AG09309 (cell line): ENCODE results near the gene FMNL2.

ENCODE experiments used
- DNase-seq: peaks from one replicate; pipeline ENCODE4 v3.0.0-alpha.2; 2010; ENCODE audit warnings: low read depth
- H3K4me3 ChIP-seq: 2 replicates; pipeline ENCODE4 v1.5.1; 2011; ENCODE audit warnings: mild to moderate bottlenecking, low read depth, low read length, moderate library complexity; ENCODE audit not compliant: control insufficient read depth
- TF ChIP-seq, protein P1 (sequence below): IDR thresholded peaks from 2 replicates; pipeline ENCODE4 v1.5.1; 2011; ENCODE audit warnings: mild to moderate bottlenecking, low read depth, low read length, inconsistent platforms; ENCODE audit not compliant: insufficient read depth, control insufficient read depth; ENCODE audit errors: missing control alignments

Gene FMNL2

DNA sequence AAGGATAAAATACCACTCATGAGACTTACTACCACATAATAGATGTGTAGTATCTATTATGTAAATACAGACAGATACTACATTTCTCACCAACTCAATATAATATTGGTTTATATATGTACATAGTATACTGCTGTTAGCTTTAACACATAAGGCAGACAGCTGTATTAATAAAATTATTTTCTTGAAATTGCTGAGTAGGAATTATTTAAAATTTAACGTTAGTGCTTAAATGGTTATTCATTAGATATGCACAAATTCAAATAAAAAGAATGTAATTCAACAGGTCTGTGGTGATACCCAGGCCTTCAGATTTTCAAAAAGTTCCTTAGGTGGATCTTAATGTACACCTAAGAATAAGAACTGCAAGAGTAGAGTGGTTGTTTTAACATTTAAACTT lies 323.2 kb downstream of the FMNL2 start:
- DNase-seq, result no peak
- TF ChIP-seq, protein P1, sequence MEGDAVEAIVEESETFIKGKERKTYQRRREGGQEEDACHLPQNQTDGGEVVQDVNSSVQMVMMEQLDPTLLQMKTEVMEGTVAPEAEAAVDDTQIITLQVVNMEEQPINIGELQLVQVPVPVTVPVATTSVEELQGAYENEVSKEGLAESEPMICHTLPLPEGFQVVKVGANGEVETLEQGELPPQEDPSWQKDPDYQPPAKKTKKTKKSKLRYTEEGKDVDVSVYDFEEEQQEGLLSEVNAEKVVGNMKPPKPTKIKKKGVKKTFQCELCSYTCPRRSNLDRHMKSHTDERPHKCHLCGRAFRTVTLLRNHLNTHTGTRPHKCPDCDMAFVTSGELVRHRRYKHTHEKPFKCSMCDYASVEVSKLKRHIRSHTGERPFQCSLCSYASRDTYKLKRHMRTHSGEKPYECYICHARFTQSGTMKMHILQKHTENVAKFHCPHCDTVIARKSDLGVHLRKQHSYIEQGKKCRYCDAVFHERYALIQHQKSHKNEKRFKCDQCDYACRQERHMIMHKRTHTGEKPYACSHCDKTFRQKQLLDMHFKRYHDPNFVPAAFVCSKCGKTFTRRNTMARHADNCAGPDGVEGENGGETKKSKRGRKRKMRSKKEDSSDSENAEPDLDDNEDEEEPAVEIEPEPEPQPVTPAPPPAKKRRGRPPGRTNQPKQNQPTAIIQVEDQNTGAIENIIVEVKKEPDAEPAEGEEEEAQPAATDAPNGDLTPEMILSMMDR, result no peak
- no peak overlapping the region for H3K4me3 ChIP-seq

DNA sequence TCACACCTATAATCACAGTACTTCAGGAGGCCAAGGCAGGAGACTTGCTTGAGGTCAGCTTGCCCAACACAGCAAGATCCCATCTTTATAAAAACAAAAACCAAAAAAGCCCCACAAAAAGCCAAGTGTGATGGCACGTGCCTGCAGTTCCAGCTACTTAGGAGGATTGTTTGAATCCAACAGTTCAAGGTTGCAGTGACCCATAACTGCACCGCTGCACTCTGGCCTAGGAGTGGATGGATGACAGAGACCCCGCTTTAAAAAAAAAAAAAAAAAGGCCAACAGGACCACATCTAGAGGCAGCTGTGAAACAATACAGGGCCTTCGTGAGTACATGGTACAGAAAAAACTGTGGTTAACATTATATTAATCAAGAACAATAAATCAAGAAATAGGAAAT lies 326.1 kb downstream of the FMNL2 start:
- no peak overlapping the region for H3K4me3 ChIP-seq
- TF ChIP-seq, protein P1, result no peak
- no peak for DNase-seq

DNA sequence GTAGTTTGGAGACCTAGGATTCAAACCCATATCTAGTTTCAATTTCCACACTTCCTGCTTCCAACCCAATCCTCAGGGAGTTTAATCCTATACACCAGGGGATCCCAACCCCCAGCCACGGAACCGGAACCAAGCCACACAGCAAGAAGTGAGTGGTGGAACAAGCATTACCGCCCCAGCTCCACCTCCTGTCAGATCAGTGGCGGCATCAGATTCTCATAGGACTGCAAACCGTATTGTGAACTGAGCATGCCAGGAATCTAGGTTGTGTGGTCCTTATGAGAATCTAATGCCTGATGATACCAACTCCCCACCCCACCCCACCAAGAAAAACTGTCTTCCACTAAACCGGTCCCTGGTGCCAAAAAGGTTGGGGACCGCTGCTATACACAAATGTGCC lies 329.8 kb downstream of the FMNL2 start:
- no peak overlapping the region for H3K4me3 ChIP-seq
- DNase-seq, result no peak
- TF ChIP-seq, protein P1, result no peak

DNA sequence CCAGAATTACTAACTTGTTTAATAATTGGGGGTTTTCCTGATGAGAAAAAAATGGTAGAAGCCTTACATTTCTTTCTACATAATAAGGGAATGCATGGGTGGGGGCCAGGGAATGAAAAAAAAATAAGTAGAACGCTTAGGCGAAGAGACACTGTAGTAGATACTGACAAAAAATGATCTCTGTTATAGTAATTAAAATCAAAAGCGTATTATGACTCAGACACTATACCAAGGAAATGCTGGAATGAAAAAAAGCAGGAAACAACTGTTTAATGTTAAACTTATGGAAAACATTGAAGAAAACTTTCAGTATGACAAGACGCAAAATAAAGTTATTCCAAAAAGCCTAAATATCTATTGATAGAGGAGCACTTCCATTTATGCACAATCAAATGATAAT lies 339.4 kb downstream of the FMNL2 start:
- no peak overlapping the region for H3K4me3 ChIP-seq
- TF ChIP-seq, protein P1, result no peak
- no peak for DNase-seq

DNA sequence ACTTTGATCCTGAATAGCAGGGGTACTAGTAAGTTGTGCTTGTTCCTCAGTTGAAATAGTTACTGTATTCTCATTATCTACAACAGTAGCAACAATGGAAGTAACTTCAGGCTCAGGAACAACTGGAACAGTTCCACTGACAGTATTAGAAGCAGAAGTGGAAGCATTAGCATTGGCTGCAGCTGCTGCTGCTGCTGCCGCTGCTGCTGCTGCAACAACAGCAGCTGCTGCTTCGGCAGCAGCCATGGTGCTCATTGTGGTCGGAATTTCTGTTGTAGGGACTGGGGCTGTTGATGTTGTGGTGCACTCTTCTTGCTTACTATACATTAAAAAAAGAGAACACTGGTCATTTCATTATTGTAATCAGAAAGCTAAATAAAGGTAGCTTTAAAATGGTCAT lies 341.5 kb downstream of the FMNL2 start:
- H3K4me3 ChIP-seq, result no peak overlapping the region
- TF ChIP-seq, protein P1, result no peak
- DNase-seq, result no peak

DNA sequence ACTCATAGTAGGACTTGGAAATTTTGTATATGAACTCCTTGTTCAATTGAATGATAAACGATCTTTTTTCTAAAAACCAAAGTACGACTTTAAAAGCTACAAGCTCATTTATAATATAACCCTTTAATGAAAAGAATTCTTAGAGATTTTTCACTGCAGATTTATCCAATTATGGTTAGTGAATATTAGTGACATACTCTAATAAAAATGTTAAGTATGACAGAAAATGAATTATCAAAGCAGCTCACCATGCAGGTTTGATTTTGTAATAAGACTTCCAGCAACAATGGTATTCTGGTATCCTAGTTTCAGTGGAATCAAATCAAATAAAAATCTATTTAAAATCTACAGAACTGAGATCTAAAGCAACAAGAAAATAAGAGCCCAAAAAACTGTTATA lies 343.8 kb downstream of the FMNL2 start:
- TF ChIP-seq, protein P1, result no peak
- H3K4me3 ChIP-seq, result no peak overlapping the region
- no peak for DNase-seq

DNA sequence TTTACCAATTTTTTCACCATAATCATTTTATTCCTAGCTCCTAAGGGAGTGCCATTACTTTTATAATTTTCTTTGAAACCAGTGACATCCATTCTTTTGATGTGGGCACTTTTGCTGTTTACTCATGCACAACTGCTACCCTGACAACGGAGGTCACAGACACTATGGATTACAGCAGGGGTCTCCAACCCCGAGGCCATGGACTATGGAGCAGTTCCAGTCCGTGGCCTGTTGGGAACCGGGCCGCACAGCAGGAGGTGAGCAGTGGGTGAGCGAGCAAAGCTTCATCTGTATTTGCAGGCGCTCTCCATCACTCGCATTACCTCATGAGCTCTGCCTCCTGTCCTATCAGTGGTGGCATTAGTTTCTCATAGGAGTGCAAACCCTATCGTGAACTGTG lies 347.7 kb downstream of the FMNL2 start:
- DNase-seq, result no peak
- TF ChIP-seq, protein P1, result no peak
- no peak overlapping the region for H3K4me3 ChIP-seq
